Left colon (tissue), 2 donors: ENCODE measurements around the gene MEP1A. TPM values are rescaled to one million over a fixed set of nuclear protein-coding genes. Genes with fewer than 3 reads are reported as not detected.
A peak's percentile ranks its signal among the peaks of the same experiment; 100 is the strongest.
"Not testable (repeated sequence)": the region's sequence is repeated elsewhere in the genome, so short reads cannot be mapped to it uniquely, and the experiment has no call there.

Experiments used
- ATAC-seq: fragments of 200-7000 bp; cut with Tn5 transposase; one replicate; pipeline ENCODE4 v1.9.1; 2020; ENCODE audit warnings: mild to moderate bottlenecking, moderate library complexity
- DNase-seq, 2 donors: peaks; one replicate each; pipeline ENCODE4 v3.0.0-alpha.2; 2020
- intact Hi-C, 2 donors: fragments of 100-400 bp; cut with DNase I in 1 of 2; cut with micrococcal nuclease in 1 of 2; formaldehyde crosslinking; loops; one replicate each; pipeline versions ENCODE4 v1.11.2 to v1.14.0; 2022; cut with DNase I, micrococcal nuclease
- long read RNA-seq: library from polyadenylated mRNA; unstranded; transcript quantifications from one replicate; pipeline ENCODE4 v2.0.0, GENCODE V29; 2021
- total RNA-seq, 2 donors: library from RNA; stranded (reverse); fragmentation: NEBNext Ultra II Directional; extraction: Animal tissue kit (Norgen Biotek cat#: 25700); gene quantifications; one replicate each; pipeline ENCODE4 v1.2.1, GENCODE V29; 2021
- donor health status: DM: no; HTN: no; CAD: no.
- donor health status: DM: yes; HTN: yes; CAD: no.

Gene MEP1A
- total RNA-seq, result 100 to 1,000 TPM; 197 to 412 TPM
- long read RNA-seq, transcript MEP1A-201 (14 exons, 2,892 nt), result major isoform, 117 of 217 reads
- long read RNA-seq, partial matches to known transcripts, result 75 of 217 reads
- long read RNA-seq, other reads (novel, unspliced or antisense), result 25 of 217 reads

GRCh38 chr6:46793138-46793537 is at the start of gene MEP1A:
TSS of gene MEP1A (plus strand) at chr6:46793389. CDS start at chr6:46793399, 10 bp downstream.
- peak; percentile 66 for ATAC-seq
- intact Hi-C loops, result no loop called here
- no peak for DNase-seq

GRCh38 chr6:46743425-46744158 is 49.6 kb upstream of the MEP1A start:
- peak; percentile 65 for ATAC-seq
- intact Hi-C loops, result no loop called here
- no peak for DNase-seq

- DNase-seq, ATAC-seq, intact Hi-C loops: not testable (repeated sequence)
Observed at GRCh38 chr6:46744159-46744725, 48.9 kb upstream of the MEP1A start.

GRCh38 chr6:46745973-46746372 is 47.2 kb upstream of the MEP1A start:
- DNase-seq (no peak), ATAC-seq (no peak)
- intact Hi-C loops, result no loop called here

GRCh38 chr6:46746696-46747095 is 46.5 kb upstream of the MEP1A start, which contains the start of gene ANKRD66:
TSS of gene ANKRD66 (plus strand) at chr6:46746933. CDS start at chr6:46751949, 5,016 bp downstream.
- intact Hi-C loops, result no loop called here
- ATAC-seq (no peak), DNase-seq (no peak)

- no peak for ATAC-seq
- intact Hi-C loops, result no loop called here
- DNase-seq, result no peak
Observed at GRCh38 chr6:46748940-46749503, 44.2 kb upstream of the MEP1A start.

GRCh38 chr6:46749731-46750130 is 43.5 kb upstream of the MEP1A start:
- intact Hi-C loops, result no loop called here
- DNase-seq, result no peak
- no peak for ATAC-seq

GRCh38 chr6:46751658-46752057 is 41.5 kb upstream of the MEP1A start:
- ATAC-seq (no peak), DNase-seq (no peak)
- intact Hi-C loops, result no loop called here

- ATAC-seq (no peak), DNase-seq (no peak)
- intact Hi-C loops, result no loop called here
Observed at GRCh38 chr6:46755865-46756264, 37.3 kb upstream of the MEP1A start.

GRCh38 chr6:46756469-46757213 is 36.5 kb upstream of the MEP1A start:
- DNase-seq, result no peak
- intact Hi-C loops, result no loop called here
- ATAC-seq, result no peak

- ATAC-seq, result no peak
- no peak for DNase-seq
- intact Hi-C loops, result no loop called here
Observed at GRCh38 chr6:46757214-46757596, 36.0 kb upstream of the MEP1A start.

GRCh38 chr6:46758960-46759753 is 34.0 kb upstream of the MEP1A start:
- ATAC-seq (no peak), DNase-seq (no peak)
- intact Hi-C loops, result no loop called here

- no peak for ATAC-seq
- no peak for DNase-seq
- intact Hi-C loops, result no loop called here
Observed at GRCh38 chr6:46760925-46761324, 32.3 kb upstream of the MEP1A start.

- DNase-seq (no peak), ATAC-seq (no peak)
- intact Hi-C loops, result no loop called here
Observed at GRCh38 chr6:46763466-46763865, 29.7 kb upstream of the MEP1A start.

- DNase-seq, ATAC-seq, intact Hi-C loops: not testable (repeated sequence)
Observed at GRCh38 chr6:46764280-46764679, 28.9 kb upstream of the MEP1A start.

GRCh38 chr6:46764961-46765360 is 28.2 kb upstream of the MEP1A start:
- DNase-seq (no peak), ATAC-seq (no peak)
- intact Hi-C loops, result no loop called here

- intact Hi-C loops, result no loop called here
- ATAC-seq, result no peak
- no peak for DNase-seq
Observed at GRCh38 chr6:46772016-46772415, 21.2 kb upstream of the MEP1A start.

- ATAC-seq (no peak), DNase-seq (peak in 1 of 2 donors; percentile 44)
- intact Hi-C loops, result no loop called here
Observed at GRCh38 chr6:46772762-46773161, 20.4 kb upstream of the MEP1A start.
